Stimulated activated naive CD8-positive, alpha-beta T cell treated with anti-CD3 and anti-CD28 coated beads, Interleukin-15, amount 100 ng/mL, for 72 hours (primary cell): ENCODE results near the gene GRB10.

Source experiments
- ATAC-seq: fragments of 150-1000 bp; cut with Tn5 transposase; 2 replicates; pipeline ENCODE4 v1.10.0; 2021; ENCODE audit warnings: mild to moderate bottlenecking, moderate library complexity
- DNase-seq, 2 donors: peaks; one replicate each; pipeline ENCODE4 v3.0.0; 2021 to 2022
- H3K27ac Mint-ChIP-seq, 2 donors: one replicate each; pipeline ENCODE4 v1.8.0; 2022; ENCODE audit warnings: mild to moderate bottlenecking in 2 of 2, mixed read lengths in 2 of 2, moderate library complexity in 2 of 2
- H3K27me3 Mint-ChIP-seq: one replicate; pipeline ENCODE4 v1.8.0; 2022; ENCODE audit warnings: mixed read lengths
- H3K4me1 Mint-ChIP-seq: one replicate; pipeline ENCODE4 v1.8.0; 2022; ENCODE audit warnings: mild to moderate bottlenecking, mixed read lengths
- H3K4me3 Mint-ChIP-seq, 2 donors: one replicate each; pipeline ENCODE4 v1.8.0; 2022; ENCODE audit warnings: mild to moderate bottlenecking in 2 of 2, mixed read lengths in 2 of 2, moderate library complexity in 1 of 2
- H3K9me3 Mint-ChIP-seq, 2 donors: one replicate each; pipeline ENCODE4 v1.8.0; 2022; ENCODE audit warnings: mixed read lengths in 2 of 2

GRB10 gene

DNA sequence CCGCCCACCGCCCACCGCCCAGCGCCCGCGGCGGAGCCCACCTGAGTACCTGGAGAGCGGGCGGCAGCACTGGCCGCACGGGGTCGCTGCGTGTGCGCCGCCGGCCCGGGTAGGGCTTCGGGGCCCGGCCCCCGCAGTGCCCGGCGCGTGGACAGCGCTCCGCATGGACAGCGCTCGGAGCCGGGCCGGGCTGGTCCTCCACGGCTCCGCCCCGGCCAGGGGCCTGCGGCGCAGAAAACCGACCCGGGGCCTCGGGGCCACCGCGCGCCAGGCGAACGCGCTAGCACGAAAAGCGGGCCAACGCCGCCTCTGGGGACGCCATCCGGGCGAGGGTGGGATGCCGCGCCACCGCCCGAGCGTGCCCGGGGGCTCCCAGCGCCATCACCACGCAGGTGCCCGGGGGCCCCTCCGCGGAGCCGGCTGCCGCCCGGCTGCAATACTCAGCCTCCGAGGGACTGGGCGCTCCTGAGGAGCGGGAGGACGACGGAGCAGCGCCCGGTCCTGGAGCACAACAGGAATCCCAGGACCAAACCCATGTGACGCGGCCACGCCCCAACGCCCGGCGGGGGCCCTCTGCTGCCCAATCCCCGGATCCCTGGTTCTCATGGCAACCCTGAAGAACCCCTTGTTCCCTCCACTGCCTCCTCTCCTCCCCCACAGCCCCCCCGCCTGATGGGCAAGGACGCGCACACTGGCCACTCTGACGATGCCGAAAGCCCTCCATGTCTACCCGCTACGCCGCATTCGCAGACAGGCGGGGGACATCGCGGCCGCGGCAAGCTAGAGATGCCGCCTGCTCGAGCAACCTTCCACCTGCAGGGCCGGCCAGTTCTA lies at the start of gene GRB10:
GRB10 (minus strand) TSS at position 522 of the 834 bp plus-strand sequence. CDS start 50,574 bp downstream, outside the sequence.
- Mint-ChIP-seq H3K4me3 (peak within 1 kb of the TSS; percentile 69 to 79), H3K4me1 (peaks cover 25% of the 10 kb centered on the region), H3K9me3 (no peaks in the 10 kb centered on the region), H3K27ac (no peak within 1 kb of the TSS), H3K27me3 (peaks cover 40% of the 10 kb centered on the region)
- peak in 1 of 2 donors; percentile 12 for DNase-seq
- peak; percentile 66 for ATAC-seq

DNA sequence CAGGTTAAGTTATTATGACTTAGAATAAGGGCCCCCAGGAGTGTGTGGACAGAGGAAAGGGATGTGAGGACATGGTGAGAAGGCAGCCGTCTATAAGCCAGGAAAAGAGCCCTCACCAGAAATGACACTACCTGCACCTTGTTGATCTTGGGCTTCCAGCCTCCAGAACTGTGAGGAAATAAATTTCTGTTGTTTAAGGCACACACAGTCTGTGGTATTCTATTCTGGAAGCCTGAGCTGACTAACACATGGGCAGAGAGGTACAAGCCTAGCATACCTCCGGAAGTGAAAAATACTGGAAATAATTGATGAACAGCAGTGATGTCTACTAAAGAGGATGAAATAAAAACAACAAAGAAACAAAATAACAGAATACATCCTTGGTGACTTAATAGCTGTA lies 46.1 kb upstream of the GRB10 start:
- peaks cover 38% of the 10 kb centered on the region for H3K4me1 Mint-ChIP-seq
- ATAC-seq (no peak), DNase-seq (no peak)
- H3K27me3 Mint-ChIP-seq, result peaks cover 23% of the 10 kb centered on the region
- H3K27ac Mint-ChIP-seq, result no peak overlapping the region
- no peaks in the 10 kb centered on the region for H3K9me3 Mint-ChIP-seq
- H3K4me3 Mint-ChIP-seq, result no peak overlapping the region

DNA sequence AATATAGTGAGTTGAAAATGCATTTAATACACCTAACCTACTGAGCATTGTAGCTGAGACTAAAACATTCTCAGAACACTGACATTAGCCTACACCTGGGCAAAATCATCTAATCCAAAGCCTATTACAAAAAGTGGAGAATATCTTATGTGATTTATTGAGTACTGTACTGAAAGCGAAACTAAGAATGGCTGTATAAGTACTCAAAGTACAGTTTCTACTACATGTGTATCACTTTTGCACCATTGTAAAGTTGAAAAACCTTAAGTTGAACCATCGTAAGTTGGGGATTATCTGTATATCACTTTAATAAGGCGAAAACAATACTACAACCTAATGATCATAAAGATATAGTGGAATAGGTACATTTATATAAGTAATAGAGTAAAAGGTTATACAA lies 45.4 kb upstream of the GRB10 start:
- no peak for DNase-seq
- H3K27me3 Mint-ChIP-seq, result peaks cover 16% of the 10 kb centered on the region
- H3K27ac Mint-ChIP-seq, result no peak overlapping the region
- no peak for ATAC-seq
- H3K4me1 Mint-ChIP-seq, result peaks cover 32% of the 10 kb centered on the region
- H3K9me3 Mint-ChIP-seq, result no peaks in the 10 kb centered on the region
- no peak overlapping the region for H3K4me3 Mint-ChIP-seq

DNA sequence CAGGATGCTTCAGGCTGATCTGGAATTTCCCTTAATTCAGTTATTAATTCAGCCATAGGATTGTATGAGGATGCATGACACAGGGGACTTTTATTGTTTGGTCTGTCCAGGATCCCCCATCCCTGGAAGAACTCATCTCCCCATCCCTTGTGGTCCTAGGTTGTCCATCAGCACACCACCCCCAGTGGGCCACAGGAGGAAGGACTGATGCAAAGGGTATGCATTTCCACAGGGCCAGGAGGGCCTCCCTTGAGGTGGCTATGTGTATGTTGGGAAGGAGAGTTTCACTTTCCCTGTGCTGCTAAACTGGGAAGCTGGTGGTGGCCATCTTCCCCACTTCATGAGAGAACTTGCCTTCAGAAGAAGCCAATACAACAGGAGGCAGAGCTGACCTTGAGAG lies 44.6 kb upstream of the GRB10 start:
- Mint-ChIP-seq H3K27me3 (peaks cover 8% of the 10 kb centered on the region), H3K4me1 (peaks cover 23% of the 10 kb centered on the region)
- ATAC-seq, result peak; percentile 3

DNA sequence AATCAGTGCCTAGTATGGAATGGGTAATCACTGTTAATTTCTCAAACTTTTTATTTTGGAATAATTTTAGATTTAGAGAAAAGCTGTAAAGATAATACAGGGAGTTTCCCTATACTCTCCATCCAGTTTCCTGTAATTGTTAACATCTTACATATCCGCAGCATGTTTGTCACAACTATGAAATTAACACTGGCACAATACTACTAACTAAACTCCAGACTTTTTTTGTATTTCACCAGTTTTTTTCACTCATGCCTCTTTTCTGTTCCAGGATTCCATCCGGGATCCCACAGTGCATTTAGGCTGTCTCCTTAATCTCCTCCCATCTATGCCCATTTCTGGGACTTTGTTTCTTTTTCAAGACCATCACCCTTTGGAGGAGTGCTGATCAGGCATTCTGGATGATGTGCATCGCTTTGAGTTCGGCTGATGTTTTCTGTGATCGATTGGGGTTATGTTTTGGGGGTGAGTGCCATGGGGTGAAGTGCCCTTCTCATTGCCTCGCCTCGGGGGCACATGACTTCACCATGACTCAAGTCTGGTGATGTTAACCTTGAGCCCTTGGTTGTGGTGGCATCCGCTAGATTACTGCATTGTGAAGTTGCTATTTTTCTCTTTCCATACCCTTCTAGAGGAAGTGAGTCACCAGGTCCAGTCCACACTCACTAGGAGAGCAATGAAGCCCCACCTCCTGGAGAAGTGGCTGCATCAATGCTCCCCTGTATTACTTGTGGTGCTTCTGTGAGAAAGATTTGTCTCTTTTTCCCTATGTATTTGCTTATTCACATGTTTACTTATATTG lies 43.9 kb upstream of the GRB10 start:
- no peak overlapping the region for H3K4me3 Mint-ChIP-seq
- no peaks in the 10 kb centered on the region for H3K9me3 Mint-ChIP-seq
- no peak overlapping the region for H3K27ac Mint-ChIP-seq
- H3K4me1 Mint-ChIP-seq, result peaks cover 18% of the 10 kb centered on the region
- H3K27me3 Mint-ChIP-seq, result peaks cover under 1% of the 10 kb centered on the region
- DNase-seq (peak; percentile 28 to 74), ATAC-seq (peak; percentile 99)

More for the DNA sequence above, 44.6 kb upstream of the GRB10 start:
- Mint-ChIP-seq H3K9me3 (no peaks in the 10 kb centered on the region), H3K4me3 (no peak overlapping the region), H3K27ac (no peak overlapping the region)
- no peak for DNase-seq

DNA sequence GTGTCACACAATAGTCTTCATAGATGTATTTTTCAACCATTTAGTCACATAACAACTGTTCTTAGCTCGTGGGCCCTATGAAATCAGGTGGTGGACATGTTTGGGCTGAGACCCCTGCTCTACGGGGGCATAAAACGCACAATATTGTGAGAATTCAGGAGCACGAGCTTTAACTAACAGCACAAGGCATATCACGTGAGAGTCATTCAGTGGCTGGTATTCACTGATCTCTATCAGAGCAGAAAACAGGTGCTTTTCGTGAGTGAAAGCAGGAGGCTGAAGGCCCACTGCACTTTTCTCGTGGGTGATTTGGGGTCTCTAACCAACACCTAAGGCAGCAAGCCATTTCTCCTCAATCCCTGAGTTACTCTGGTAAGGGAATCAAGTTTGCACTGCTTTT lies 42.8 kb upstream of the GRB10 start:
- Mint-ChIP-seq H3K27ac (no peak overlapping the region), H3K4me3 (no peak overlapping the region), H3K9me3 (no peaks in the 10 kb centered on the region), H3K4me1 (peaks cover 18% of the 10 kb centered on the region), H3K27me3 (no peaks in the 10 kb centered on the region)
- ATAC-seq, result no peak
- DNase-seq, result no peak

DNA sequence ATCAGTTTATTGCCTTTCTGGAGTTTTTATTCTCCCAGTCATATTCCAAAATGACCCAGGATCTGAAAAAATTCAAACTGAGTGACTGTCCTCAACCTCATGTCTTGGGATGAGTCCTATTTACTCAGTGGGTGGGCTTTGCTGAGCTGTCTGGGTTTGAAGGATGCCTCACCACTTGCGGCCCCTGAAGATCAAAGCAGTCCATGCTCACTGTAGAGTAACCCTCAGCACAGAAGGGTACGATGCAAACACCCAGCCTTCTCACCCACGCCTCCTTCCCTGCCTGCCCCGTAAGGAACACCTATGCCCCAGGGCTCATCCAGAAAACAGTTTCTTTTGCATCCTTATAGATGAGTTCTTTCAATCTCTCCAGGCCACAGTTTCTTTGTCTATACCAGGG lies 42.2 kb upstream of the GRB10 start:
- no peak overlapping the region for H3K4me3 Mint-ChIP-seq
- H3K27me3 Mint-ChIP-seq, result no peaks in the 10 kb centered on the region
- no peak overlapping the region for H3K27ac Mint-ChIP-seq
- DNase-seq (no peak), ATAC-seq (no peak)
- H3K9me3 Mint-ChIP-seq, result no peaks in the 10 kb centered on the region
- H3K4me1 Mint-ChIP-seq, result peaks cover 18% of the 10 kb centered on the region

DNA sequence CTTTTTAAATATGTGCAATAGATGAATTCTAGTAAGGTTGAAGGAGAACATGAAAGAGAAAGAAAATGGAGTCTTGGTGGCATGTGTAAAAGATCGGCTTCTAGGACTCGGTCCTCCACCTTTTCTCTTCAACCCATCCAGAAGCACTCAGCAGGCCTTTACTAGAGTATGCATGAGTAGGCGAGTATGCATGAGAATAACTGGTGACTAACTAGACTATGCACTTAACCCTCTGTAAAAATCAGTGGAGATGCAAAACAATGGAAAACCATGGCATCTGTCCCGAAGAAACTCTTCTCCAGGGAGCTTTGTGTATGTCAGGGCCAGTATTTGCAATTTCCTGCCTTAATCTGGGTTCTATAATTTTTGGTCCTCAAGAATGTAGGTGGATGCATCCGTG lies 40.0 kb upstream of the GRB10 start:
- no peak for DNase-seq
- Mint-ChIP-seq H3K27ac (no peak overlapping the region), H3K4me3 (no peak overlapping the region), H3K9me3 (no peaks in the 10 kb centered on the region), H3K4me1 (peaks cover 15% of the 10 kb centered on the region), H3K27me3 (no peaks in the 10 kb centered on the region)
- ATAC-seq, result no peak

DNA sequence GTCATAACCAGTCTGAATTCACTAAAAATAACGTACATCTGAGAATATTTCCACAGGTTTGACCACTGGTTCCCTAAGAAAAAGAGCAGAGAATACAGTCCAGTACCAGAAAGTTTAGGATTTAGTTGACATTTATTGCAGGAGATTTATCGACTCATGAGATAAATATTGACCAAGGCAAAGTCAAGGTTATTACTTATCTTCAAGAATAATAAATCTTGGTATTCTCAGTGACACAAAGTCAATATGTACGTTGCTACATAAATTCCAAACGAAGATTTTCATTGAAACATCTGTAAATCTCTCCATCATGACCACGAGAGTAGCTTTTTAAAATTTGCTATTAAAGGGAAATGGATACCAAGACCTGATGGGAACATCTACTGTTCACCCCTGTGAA lies 39.4 kb upstream of the GRB10 start:
- Mint-ChIP-seq H3K4me3 (no peak overlapping the region), H3K4me1 (peaks cover 9% of the 10 kb centered on the region), H3K27ac (no peak overlapping the region), H3K9me3 (no peaks in the 10 kb centered on the region), H3K27me3 (no peaks in the 10 kb centered on the region)
- ATAC-seq (no peak), DNase-seq (no peak)

DNA sequence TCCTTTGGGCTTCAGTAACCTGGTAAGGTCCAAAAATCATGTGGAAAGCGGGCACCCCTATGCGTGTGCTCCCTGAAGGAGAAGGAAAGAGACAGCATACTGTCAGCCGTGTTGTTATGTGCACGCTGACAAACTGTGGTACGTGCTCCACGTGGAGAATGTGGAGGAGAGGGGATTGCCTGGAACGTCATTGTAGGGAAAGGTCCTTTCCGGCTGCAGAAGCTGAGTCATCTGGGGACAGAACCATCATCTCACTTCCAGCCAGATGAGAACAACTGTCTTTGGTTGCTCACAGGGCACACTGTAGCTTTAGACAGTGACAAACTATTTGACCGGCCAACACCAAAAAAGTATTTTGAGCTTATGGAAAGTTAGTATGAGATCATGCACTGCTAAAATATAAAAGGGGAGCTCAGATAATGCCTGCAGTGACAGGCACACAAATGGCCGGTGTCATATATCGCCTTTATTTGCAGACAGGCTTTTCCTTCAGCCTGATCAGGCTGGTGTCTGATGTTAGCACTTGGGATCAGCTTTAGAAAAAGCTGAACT lies 38.8 kb upstream of the GRB10 start:
- ATAC-seq (no peak), DNase-seq (no peak)
- Mint-ChIP-seq H3K27me3 (no peaks in the 10 kb centered on the region), H3K9me3 (peaks cover 0 to 4% of the 10 kb centered on the region in 2 donors), H3K27ac (no peak overlapping the region), H3K4me1 (peaks cover 3% of the 10 kb centered on the region), H3K4me3 (no peak overlapping the region)

DNA sequence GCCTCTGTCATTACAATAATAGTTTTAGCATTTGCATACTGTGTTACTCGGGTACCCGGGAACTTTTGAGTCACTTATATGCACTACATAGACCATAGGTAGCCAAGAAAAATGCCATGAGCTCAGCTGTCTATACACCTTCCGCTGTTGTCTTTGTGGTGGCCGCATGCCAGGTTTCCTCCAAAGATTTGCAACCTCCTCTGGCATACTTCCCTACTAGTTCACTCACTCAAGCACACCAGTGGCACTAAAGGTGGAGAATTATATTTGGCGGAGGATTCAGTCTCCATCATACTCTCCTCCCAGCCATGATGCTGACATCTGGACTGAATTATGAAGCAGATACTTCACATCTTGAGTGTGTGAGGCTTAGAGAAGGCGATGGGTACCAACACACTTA lies 35.6 kb upstream of the GRB10 start:
- no peak for DNase-seq

DNA sequence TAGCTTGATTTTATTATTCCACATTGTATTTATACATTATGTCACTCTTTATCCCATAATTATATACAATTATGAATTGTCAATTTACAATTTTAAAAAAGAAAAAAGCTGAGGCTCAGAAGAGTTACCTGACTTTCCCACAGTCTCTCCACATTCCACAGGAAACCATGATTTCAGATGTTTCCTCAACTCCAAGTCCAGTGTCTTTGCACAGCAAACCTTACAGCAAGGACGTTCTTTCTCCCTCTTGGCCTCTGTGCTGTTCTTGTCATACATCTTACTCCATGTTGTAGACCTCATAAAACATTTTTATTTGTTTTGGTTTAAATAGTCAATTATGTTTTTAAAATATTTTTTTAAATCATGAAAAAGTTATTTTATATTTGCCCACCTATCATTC lies 34.9 kb upstream of the GRB10 start:
- Mint-ChIP-seq H3K27ac (no peak overlapping the region), H3K27me3 (no peaks in the 10 kb centered on the region), H3K4me1 (no peaks in the 10 kb centered on the region), H3K4me3 (no peak overlapping the region), H3K9me3 (peaks cover 0 to 6% of the 10 kb centered on the region in 2 donors)
- DNase-seq, result no peak
- no peak for ATAC-seq

More for the DNA sequence above, 35.6 kb upstream of the GRB10 start:
- no peak overlapping the region for H3K4me3 Mint-ChIP-seq
- no peaks in the 10 kb centered on the region for H3K27me3 Mint-ChIP-seq
- no peak overlapping the region for H3K27ac Mint-ChIP-seq
- no peaks in the 10 kb centered on the region for H3K4me1 Mint-ChIP-seq
- peaks cover 0 to 6% of the 10 kb centered on the region in 2 donors for H3K9me3 Mint-ChIP-seq
- ATAC-seq, result peak; percentile 40

DNA sequence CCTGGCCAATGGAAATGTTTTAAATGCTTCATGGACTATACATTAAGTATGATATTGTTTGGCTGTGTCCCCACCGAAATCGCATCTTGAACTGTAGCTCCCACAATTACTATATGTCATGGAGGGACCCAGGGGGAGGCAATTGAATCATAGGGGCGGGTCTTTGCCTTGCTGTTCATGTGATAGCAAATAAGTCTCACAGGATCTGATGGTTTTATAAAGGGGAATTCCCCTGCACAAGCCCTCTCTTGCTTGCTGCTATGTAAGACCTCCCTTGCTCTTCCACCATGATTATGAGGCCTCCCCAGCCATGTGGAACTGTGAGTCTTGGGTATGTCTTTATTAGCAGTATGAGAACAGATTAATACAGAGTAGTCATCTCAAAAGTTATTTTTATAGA lies 32.4 kb upstream of the GRB10 start:
- no peak for ATAC-seq

DNA sequence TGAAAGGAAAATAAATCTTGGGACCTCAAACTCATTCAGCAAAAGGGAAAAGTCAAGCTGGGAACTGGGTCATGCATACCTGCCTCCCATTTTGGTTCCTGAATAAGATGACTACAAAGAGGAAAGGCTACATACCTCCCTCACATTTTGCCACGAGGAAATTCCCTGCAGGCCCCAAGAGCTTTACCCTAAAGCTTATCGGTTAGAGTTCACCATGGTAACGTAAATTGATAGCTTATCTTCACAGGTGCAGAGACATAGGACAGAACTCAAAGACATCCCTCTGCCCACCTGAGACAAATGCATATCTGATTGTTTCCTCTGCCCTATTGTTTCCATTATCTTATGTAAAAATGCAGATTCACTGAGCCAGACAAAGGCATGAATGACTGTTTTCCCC lies 31.5 kb upstream of the GRB10 start:
- Mint-ChIP-seq H3K9me3 (peaks cover 0 to 6% of the 10 kb centered on the region in 2 donors), H3K4me3 (no peak overlapping the region), H3K27ac (no peak overlapping the region), H3K27me3 (no peaks in the 10 kb centered on the region), H3K4me1 (no peaks in the 10 kb centered on the region)
- DNase-seq (no peak), ATAC-seq (no peak)

More for the DNA sequence above, 32.4 kb upstream of the GRB10 start:
- H3K4me3 Mint-ChIP-seq, result no peak overlapping the region
- H3K27me3 Mint-ChIP-seq, result no peaks in the 10 kb centered on the region
- H3K9me3 Mint-ChIP-seq, result peaks cover 0 to 6% of the 10 kb centered on the region in 2 donors
- no peak for DNase-seq
- no peaks in the 10 kb centered on the region for H3K4me1 Mint-ChIP-seq
- no peak overlapping the region for H3K27ac Mint-ChIP-seq

DNA sequence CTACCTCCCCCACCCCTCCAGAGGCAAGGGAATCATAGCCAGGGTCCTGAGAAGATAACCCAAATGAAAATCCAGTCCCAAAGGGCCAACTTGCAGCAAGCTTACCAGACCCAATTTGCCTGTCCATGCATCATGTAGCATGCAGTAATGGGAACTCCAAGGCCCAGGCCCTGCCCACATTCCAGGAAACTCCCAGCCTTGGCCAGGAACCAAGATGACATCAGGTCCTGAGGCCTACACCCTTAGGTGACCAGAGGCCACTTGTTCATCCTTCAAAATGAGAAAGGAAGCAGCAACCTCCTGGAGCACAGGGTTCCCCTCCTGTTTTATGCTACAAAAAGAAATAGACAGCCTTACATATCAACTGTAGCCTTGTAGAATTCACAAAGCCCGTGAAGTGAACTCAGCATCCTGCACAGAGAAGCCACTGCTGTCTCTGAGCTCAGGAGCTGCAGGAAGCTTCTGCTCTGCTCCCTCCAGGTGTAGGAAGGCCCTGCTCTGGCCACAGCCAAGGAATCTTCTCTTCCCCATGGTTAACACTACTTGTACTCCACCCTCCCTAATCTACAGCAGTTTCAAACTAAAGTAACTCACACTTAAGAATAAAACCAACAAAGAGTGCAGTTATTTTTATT lies 30.3 kb upstream of the GRB10 start:
- Mint-ChIP-seq H3K27ac (no peak overlapping the region), H3K27me3 (no peaks in the 10 kb centered on the region), H3K4me3 (no peak overlapping the region), H3K9me3 (peaks cover 0 to 6% of the 10 kb centered on the region in 2 donors), H3K4me1 (no peaks in the 10 kb centered on the region)
- DNase-seq (no peak), ATAC-seq (no peak)
